Nucleus accumbens (tissue), 56 donors: ENCODE data around the gene ASAP2.

ENCODE experiments used
- DNase-seq, 56 donors: peaks; one replicate each; lab custom pipeline; 2025; lab: John Stamatoyannopoulos, UW

The ASAP2 gene

GRCh38 chr2:9288233-9288632, 81.6 kb downstream of the ASAP2 start:
- no peak for DNase-seq

- DNase-seq, result no peak
Observed at GRCh38 chr2:9288681-9289338, 82.2 kb downstream of the ASAP2 start.

GRCh38 chr2:9291331-9291730, 84.7 kb downstream of the ASAP2 start:
- DNase-seq, result no peak

- no peak for DNase-seq
Observed at GRCh38 chr2:9291866-9292265, 85.3 kb downstream of the ASAP2 start.

GRCh38 chr2:9292426-9292825, 85.8 kb downstream of the ASAP2 start:
- no peak for DNase-seq

GRCh38 chr2:9294764-9295163, 88.2 kb downstream of the ASAP2 start:
- no peak for DNase-seq

GRCh38 chr2:9296559-9296958, 89.9 kb downstream of the ASAP2 start:
- DNase-seq, result no peak

- DNase-seq, result peak in 22 of 56 donors; percentile 14 to 68 (median 35)
Observed at GRCh38 chr2:9297156-9297555, 90.5 kb downstream of the ASAP2 start.

- DNase-seq, result peak in 43 of 56 donors; percentile 16 to 78 (median 49)
Observed at GRCh38 chr2:9297807-9298206, 91.2 kb downstream of the ASAP2 start.

GRCh38 chr2:9298583-9298982, 92.0 kb downstream of the ASAP2 start:
- DNase-seq, result no peak

GRCh38 chr2:9299161-9300100, 92.8 kb downstream of the ASAP2 start:
- no peak for DNase-seq

GRCh38 chr2:9300214-9300613, 93.6 kb downstream of the ASAP2 start:
- no peak for DNase-seq

GRCh38 chr2:9300829-9301453, 94.3 kb downstream of the ASAP2 start:
- no peak for DNase-seq

GRCh38 chr2:9302755-9303154, 96.1 kb downstream of the ASAP2 start:
- DNase-seq, result no peak

- DNase-seq, result peak in 16 of 56 donors; percentile 8 to 53 (median 24)
Observed at GRCh38 chr2:9303528-9304225, 97.1 kb downstream of the ASAP2 start.

- no peak for DNase-seq
Observed at GRCh38 chr2:9306911-9307310, 100.3 kb downstream of the ASAP2 start.

GRCh38 chr2:9307535-9307934, 100.9 kb downstream of the ASAP2 start:
- peak in 20 of 56 donors; percentile 14 to 69 (median 32) for DNase-seq

- DNase-seq, result peak in 1 of 56 donors; percentile 12
Observed at GRCh38 chr2:9308186-9308955, 101.8 kb downstream of the ASAP2 start.

- no peak for DNase-seq
Observed at GRCh38 chr2:9309147-9309546, 102.5 kb downstream of the ASAP2 start.

GRCh38 chr2:9310377-9310776, 103.8 kb downstream of the ASAP2 start:
- peak in 4 of 56 donors; percentile 15 to 46 (median 25) for DNase-seq
